ENCODE measurements around the gene CRYZL1. TPM values are rescaled to one million over a fixed set of nuclear protein-coding genes. Genes with fewer than 3 reads are reported as not detected.
A peak's percentile ranks its signal among the peaks of the same experiment; 100 is the strongest.
"Not testable (repeated sequence)": the region's sequence is repeated elsewhere in the genome, so short reads cannot be mapped to it uniquely, and the experiment has no call there.

The CRYZL1 gene
- total and polyA plus RNA-seq, 2 experiments from 2014 or later: 13.6 to 37.4 TPM

DNA sequence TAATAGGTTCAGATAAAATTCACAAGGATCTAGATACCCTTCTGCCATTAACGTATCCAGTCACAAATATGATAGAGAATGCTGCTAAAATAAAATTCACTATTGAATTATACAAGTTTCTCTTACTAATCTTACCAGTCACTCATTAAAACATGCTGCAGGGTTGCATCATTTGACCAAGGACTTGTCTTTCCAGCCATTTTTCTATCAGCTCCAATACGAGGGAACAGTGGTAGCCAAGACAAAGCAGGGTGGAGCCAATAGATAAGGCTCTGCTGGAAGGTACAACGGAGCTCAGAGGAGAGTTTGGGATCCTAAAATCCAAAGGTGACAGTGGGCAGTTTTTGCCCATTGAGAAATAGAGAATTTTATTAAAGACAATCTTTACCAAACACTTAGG, 57.1 kb downstream of the CRYZL1 start:
- peaks cover 35% of the 10 kb centered on the region for H3F3A ChIP-seq (ENCODE audit: insufficient read depth)
- H3K27ac ChIP-seq: no peak overlapping the region
- no peak for DNase-seq
- H3K9me2 ChIP-seq (ENCODE audit: insufficient read depth): no peaks in the 10 kb centered on the region
- no peak overlapping the region for H3K4me3 ChIP-seq
- no peaks in the 10 kb centered on the region for H3K27me3 ChIP-seq (replicated peaks; ENCODE audit: insufficient read depth)
- H3K4me1 ChIP-seq (ENCODE audit: insufficient read depth): peaks cover 16% of the 10 kb centered on the region
- no peak overlapping the region for H3K9ac ChIP-seq
- peaks cover 22% of the 10 kb centered on the region for H3K36me3 ChIP-seq (ENCODE audit: low read depth)
- H3K9me3 ChIP-seq (ENCODE audit: low read depth): no peaks in the 10 kb centered on the region
- TF ChIP-seq EZH2 (IDR thresholded peaks at IDR 0.05; ENCODE audit: insufficient read depth, poor library complexity, severe bottlenecking): no peak
- no peak for TF ChIP-seq EZH2phosphoT487 (IDR thresholded peaks at IDR 0.05; ENCODE audit: insufficient read depth, low read depth)
- in situ Hi-C loops (cut with MboI): no loop called here
- H4K20me1 ChIP-seq (ENCODE audit: insufficient read depth): no peaks in the 10 kb centered on the region
- H2AFZ ChIP-seq: no peak overlapping the region
- WGBS, 2 experiments (ENCODE audit: low coverage in 1 of 2, low lambda C conversion rate in 2 of 2, missing lambda C conversion rate in 2 of 2): 85 to 89% methylated on average over 3 of the region's 3 CpGs
- H3K4me2 ChIP-seq (ENCODE audit: unreplicated experiment): no peak overlapping the region
- H3K79me2 ChIP-seq (ENCODE audit: insufficient read depth): peaks cover 41% of the 10 kb centered on the region

DNA sequence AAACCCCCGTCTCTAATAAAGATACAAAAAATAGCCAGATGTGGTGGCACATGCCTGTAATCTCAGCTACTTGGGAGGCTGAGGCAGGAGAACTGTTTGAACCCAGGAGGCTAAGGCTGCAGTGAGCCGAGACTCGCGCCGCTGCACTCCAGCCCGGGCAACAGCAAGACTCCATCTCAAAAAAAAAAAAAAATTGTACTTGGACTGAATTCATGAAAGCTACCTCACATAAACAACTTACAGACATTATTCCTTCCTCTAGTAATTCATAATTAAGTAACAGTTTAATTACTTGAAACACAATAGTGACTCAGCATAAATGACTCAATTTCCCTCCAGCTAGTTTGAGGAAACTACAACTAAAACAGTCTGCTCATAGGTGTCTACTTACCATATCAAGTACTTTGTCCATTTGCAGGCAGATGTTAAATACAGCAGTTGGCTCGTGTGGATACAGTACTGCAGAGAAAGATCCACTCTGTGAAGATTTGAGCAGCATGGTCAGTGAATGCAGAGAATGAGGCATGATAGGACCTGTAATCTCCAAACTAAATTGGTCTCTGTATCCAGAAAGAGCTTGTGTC, 62.5 kb downstream of the CRYZL1 start:
- peaks cover 23% of the 10 kb centered on the region for H3K4me1 ChIP-seq (ENCODE audit: insufficient read depth)
- no peaks in the 10 kb centered on the region for H3K27me3 ChIP-seq (replicated peaks; ENCODE audit: insufficient read depth)
- H3K36me3 ChIP-seq (ENCODE audit: low read depth): peaks cover 44% of the 10 kb centered on the region
- H2AFZ ChIP-seq: no peak overlapping the region
- H4K20me1 ChIP-seq (ENCODE audit: insufficient read depth): 0 out of 2 replicates have a peak, but pooled peaks cover 6% of the 10 kb centered on the region
- H3K9me3 ChIP-seq (ENCODE audit: low read depth): no peaks in the 10 kb centered on the region
- no peak overlapping the region for H3K4me3 ChIP-seq
- peak overlapping the region; percentile 40 for H3K9ac ChIP-seq
- no peak overlapping the region for H3K4me2 ChIP-seq (ENCODE audit: unreplicated experiment)
- H3K9me2 ChIP-seq (ENCODE audit: insufficient read depth): no peaks in the 10 kb centered on the region
- peaks cover 29% of the 10 kb centered on the region for H3K79me2 ChIP-seq (ENCODE audit: insufficient read depth)
- in situ Hi-C loops (cut with MboI): no loop called here
- TF ChIP-seq EZH2phosphoT487 (IDR thresholded peaks at IDR 0.05; ENCODE audit: insufficient read depth, low read depth) (no peak), EZH2 (IDR thresholded peaks at IDR 0.05; ENCODE audit: insufficient read depth, poor library complexity, severe bottlenecking) (no peak)
- peak overlapping the region; percentile 78 for H3K27ac ChIP-seq
- peak; percentile 55 for DNase-seq
- peaks cover 81% of the 10 kb centered on the region for H3F3A ChIP-seq (ENCODE audit: insufficient read depth)
- 73 to 74% methylated on average over 7 of the region's 7 CpGs for WGBS, 2 experiments (ENCODE audit: low coverage in 1 of 2, low lambda C conversion rate in 2 of 2, missing lambda C conversion rate in 2 of 2)

DNA sequence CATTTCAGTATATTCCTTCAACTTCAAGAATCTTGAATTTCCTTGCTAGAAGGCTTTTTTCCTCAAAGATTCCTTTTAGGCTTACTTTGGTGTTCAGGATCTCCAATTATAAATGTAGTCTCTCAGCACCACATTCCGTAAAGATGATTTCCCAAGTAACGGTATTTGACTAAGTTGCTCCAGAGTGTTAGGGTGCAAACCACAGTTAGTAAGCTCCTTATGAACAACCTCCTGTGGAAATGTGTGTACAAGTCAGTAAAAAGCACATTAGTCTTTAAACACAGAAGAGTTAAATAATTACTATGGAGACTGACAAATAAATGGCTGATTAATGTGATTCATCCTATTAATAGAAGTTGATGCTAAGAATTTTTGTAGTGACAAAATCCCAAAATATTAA, 63.3 kb downstream of the CRYZL1 start:
- TF ChIP-seq EZH2phosphoT487 (IDR thresholded peaks at IDR 0.05; ENCODE audit: insufficient read depth, low read depth): no peak
- H3K9ac ChIP-seq: peak overlapping the region; percentile 40
- peaks cover 48% of the 10 kb centered on the region for H3K36me3 ChIP-seq (ENCODE audit: low read depth)
- peaks cover 23% of the 10 kb centered on the region for H3K4me1 ChIP-seq (ENCODE audit: insufficient read depth)
- no peak overlapping the region for H3K4me2 ChIP-seq (ENCODE audit: unreplicated experiment)
- H3K27ac ChIP-seq: peak overlapping the region; percentile 78
- H3K4me3 ChIP-seq: no peak overlapping the region
- DNase-seq: peak; percentile 81
- no peak overlapping the region for H2AFZ ChIP-seq
- no peaks in the 10 kb centered on the region for H3K9me3 ChIP-seq (ENCODE audit: low read depth)
- H3K79me2 ChIP-seq (ENCODE audit: insufficient read depth): peaks cover 37% of the 10 kb centered on the region
- in situ Hi-C loops (cut with MboI): no loop called here
- no peaks in the 10 kb centered on the region for H3K9me2 ChIP-seq (ENCODE audit: insufficient read depth)
- WGBS, 2 experiments (ENCODE audit: low coverage in 1 of 2, low lambda C conversion rate in 2 of 2, missing lambda C conversion rate in 2 of 2): 34 to 45% methylated on average over 2 of the region's 2 CpGs
- no peaks in the 10 kb centered on the region for H3K27me3 ChIP-seq (replicated peaks; ENCODE audit: insufficient read depth)
- H3F3A ChIP-seq (ENCODE audit: insufficient read depth): peaks cover 85% of the 10 kb centered on the region
- 0 out of 2 replicates have a peak, but pooled peaks cover 6% of the 10 kb centered on the region for H4K20me1 ChIP-seq (ENCODE audit: insufficient read depth)

DNA sequence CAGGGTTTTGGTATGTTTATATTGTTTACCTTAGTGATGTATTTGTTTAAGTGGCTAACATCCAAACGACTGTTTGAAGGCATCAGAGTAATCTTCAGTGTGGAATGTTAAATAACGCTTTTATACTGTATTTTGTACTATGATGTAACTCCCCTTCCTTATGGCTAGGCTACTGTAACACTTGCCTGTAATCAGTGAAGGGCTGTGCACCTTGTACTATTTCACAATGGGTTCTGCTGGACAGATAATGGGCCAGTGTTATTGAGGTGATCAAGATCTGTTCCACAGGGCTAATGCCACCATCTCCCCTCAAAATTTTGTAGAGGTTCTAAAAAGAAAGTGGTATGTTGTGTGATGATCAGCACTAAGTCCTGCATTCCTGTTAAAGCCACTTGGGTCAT, 64.8 kb downstream of the CRYZL1 start:
- WGBS, 2 experiments (ENCODE audit: low coverage in 1 of 2, low lambda C conversion rate in 2 of 2, missing lambda C conversion rate in 2 of 2): 45 to 56% methylated on average over 2 of the region's 2 CpGs
- in situ Hi-C loops (cut with MboI); H3K9me3 ChIP-seq (ENCODE audit: low read depth); H2AFZ ChIP-seq; H3K4me2 ChIP-seq (ENCODE audit: unreplicated experiment); H3K9ac ChIP-seq; DNase-seq; H3K9me2 ChIP-seq (ENCODE audit: insufficient read depth); H3K27me3 ChIP-seq (replicated peaks; ENCODE audit: insufficient read depth); H3K4me3 ChIP-seq; H4K20me1 ChIP-seq (ENCODE audit: insufficient read depth): not testable (repeated sequence)
- peaks cover 49% of the 10 kb centered on the region for H3K79me2 ChIP-seq (ENCODE audit: insufficient read depth)
- H3K4me1 ChIP-seq (ENCODE audit: insufficient read depth): peaks cover 23% of the 10 kb centered on the region
- H3F3A ChIP-seq (ENCODE audit: insufficient read depth): peaks cover 85% of the 10 kb centered on the region
- H3K27ac ChIP-seq: 0 out of 2 replicates have a peak overlapping the region, but pooled peaks have one; percentile 5
- peaks cover 59% of the 10 kb centered on the region for H3K36me3 ChIP-seq (ENCODE audit: low read depth)

DNA sequence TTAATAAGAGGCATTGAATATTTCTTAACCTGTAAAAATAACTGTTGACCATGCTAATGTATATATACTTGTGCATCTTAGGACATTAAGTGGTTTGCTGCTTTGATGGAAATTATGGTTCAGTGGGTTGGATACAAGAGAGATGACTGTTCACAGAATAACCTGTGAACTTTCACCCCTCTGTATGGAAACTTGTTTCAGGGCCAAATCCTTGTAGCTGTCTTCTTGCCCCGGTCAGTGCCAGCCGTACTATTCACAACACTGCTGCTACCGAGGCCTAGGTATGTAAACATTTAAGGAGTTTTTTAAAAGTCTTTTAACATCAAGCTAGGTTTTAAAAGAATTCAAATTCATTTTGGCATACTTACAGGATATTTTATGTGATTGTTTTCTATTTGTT, 69.2 kb downstream of the CRYZL1 start:
- Histone ChIP-seq H3K79me2 (ENCODE audit: insufficient read depth) (peaks cover 93% of the 10 kb centered on the region), H4K20me1 (ENCODE audit: insufficient read depth) (0 out of 2 replicates have a peak, but pooled peaks cover 6% of the 10 kb centered on the region), H3K27ac (no peak overlapping the region), H3K27me3 (replicated peaks; ENCODE audit: insufficient read depth) (no peaks in the 10 kb centered on the region), H3K9me2 (ENCODE audit: insufficient read depth) (no peaks in the 10 kb centered on the region), H3K36me3 (ENCODE audit: low read depth) (peaks cover 88% of the 10 kb centered on the region), H3K4me1 (ENCODE audit: insufficient read depth) (no peaks in the 10 kb centered on the region; the same call in 1 of the 2 replicates), H3K4me2 (ENCODE audit: unreplicated experiment) (no peak overlapping the region), H3K9ac (no peak overlapping the region), H3F3A (ENCODE audit: insufficient read depth) (peaks cover 66% of the 10 kb centered on the region), H2AFZ (no peak overlapping the region), H3K9me3 (ENCODE audit: low read depth) (no peaks in the 10 kb centered on the region), H3K4me3 (no peak overlapping the region)
- no peak for TF ChIP-seq EZH2phosphoT487 (IDR thresholded peaks at IDR 0.05; ENCODE audit: insufficient read depth, low read depth)
- TF ChIP-seq EZH2 (IDR thresholded peaks at IDR 0.05; ENCODE audit: insufficient read depth, poor library complexity, severe bottlenecking): no peak
- in situ Hi-C loops (cut with MboI): no loop called here
- WGBS, 2 experiments (ENCODE audit: low coverage in 1 of 2, low lambda C conversion rate in 2 of 2, missing lambda C conversion rate in 2 of 2): 93 to 95% methylated on average over 3 of the region's 3 CpGs
- DNase-seq: no peak
